GM21529 (cell line): ENCODE results near the gene ERG28.

Source experiments
- ATAC-seq: cut with Tn5 transposase; IDR thresholded peaks from one replicate; pipeline ENCODE4 v1.9.1; 2021; ENCODE audit not compliant: unreplicated experiment

Gene ERG28

DNA sequence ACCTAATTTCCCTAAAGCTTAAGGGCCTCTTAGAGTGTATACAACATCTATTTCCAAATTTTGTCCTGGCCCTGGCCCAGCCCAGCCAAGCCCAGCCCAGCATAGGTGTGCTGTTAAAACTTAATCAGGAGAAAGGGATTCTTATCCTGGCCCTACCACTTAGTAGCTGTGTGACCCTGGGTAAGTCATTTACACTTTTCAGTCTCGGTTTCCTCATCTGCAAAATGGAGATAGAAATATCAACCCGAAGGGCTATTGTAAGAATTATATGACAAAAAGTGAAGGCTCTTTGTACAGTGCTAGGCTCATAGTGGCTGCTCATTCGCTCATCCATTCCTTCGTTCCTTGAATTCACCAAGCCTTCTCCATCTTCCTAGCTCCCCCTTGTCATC, 442 bp downstream of the ERG28 start:
- ATAC-seq, result no peak

DNA sequence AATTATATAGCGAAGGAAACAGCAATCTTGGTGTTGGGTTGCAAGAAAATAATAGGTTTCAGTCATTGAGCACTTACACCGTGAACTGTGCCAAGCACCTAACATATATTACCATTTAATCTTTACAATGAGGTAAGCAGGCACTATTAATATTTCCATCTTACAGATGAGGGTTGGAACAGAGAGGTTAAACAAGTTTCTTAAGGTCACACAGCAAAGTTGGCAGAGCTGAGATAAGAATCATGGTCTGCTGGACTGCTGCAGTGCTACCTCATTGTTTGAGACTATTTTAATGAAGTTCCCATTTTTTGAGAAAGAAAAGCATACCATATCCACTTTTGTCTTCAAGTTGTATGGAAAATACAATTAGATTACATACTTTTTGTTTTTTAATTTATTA, 1.7 kb downstream of the ERG28 start:
- ATAC-seq, result no peak

DNA sequence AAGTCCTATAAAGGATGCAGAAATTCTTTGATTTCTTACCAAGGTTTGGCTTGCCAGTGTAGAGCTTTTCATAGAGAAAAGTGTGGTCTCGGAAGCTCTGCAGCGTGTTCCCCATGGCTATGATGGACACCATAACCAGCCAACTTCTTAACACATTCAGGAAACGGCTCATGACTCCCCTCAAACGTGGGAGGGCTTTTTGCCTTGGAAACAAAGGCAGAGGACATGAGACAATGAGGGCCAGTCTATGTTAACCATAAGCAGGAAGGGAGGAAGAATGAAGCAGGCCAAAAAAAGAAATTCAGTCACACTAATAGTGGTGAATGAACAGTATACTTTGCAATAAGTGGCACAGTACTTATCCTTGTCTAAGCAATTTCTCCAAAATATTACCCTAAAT, 3.3 kb downstream of the ERG28 start:
- no peak for ATAC-seq

DNA sequence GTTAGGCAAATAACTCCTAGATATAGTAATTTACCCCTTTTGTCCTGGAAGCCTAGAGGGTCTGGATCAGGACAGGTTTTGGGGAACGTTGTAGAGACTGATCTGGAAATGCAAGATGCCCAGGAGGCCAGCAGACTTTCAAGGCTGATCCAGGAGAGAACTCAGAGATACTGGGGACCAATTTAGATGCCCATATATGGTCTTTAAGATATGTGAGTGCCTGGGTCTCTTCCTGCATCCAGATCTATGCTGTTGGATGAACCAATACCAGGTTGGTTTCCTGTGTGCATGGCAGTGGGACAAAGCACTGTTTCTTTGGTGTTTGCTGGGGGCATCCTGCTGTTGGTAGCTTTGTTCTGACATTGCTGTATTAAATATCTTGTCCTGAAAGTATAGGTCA, 5.4 kb downstream of the ERG28 start:
- ATAC-seq, result no peak

DNA sequence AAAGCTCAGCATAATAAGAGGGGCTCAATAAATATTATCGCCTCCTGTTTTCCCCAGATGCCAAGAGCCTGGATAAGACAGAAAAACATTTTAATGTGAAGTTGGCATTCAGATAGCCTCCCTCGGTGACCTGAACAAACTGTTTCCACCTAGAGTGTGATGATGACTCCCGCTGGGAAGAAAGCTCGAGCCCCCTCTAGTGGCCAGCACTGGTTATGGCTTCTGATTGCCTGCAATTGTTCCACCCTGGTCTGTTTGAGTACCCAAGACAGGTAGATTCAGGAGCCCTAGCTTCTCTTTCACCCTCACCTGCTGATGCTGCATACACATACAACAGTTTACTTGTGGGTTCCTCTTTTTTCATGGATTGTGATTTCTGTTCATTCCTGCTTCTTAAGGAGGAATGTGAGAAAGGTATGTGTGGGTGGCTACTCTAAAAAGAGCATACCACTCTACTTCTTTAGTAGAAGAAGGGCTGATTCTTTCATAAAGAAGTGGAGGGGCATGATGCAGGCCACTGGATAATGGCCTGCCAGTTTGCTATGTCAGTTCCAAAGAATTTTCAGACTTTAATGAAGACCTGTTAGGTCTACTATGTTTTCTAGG, 6.4 kb downstream of the ERG28 start:
- peak; percentile 64 for ATAC-seq

DNA sequence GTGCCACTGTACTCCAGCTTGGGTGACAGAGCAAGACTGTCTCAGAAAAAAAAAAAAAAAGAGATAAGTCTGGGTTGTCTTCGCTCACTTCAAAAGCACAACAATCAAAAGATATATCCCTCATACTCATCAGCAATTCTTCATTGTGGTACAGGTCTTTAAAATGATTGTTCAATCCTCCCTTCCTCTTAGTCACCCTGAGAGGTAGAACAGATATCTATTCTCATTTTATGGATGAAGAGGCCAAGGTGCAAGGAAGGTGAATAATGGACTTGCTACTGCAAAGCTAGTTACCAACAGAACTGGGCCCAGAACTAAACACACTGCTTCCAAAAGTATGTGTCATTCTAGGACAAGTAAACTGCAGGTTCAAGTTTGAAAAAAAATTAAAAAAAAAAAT, 7.1 kb downstream of the ERG28 start:
- no peak for ATAC-seq

DNA sequence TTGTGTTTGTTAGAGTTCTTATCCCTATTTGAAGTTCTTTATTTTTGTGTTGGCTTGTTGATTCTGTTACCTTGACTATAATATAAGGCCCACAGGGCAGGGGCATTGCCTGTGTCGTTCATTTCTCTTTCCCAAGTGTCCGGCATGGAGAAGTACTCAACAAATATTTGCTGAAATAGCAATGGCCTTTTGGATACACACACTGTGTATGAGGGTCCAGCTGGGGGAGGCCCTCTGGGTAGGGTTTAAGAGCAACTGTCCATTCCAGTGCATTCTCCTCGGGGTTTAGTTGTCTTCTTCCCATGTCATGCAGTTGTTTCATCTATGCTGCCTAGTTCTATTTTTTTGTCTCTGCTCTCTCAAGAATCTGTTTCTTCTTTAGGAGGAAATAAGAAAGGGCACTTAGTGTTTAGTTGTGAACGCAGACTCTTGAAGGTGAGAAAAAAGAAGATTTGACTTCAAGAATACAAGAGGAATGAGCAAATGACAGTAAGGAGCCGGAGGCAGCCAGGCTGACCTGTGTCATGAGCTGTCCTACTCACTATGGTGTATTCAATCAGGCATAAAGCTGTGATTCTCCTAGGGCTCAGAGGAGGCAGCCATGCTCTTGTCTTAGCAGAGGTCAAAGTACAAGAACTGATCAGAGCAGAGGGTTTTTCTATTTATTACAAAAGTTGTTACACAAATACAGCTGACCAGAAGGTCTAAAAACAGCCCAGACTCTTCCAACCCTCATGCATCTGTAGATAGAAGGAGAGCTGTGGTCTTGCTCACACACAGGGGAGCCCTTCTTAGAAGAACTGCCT, 10.2 kb downstream of the ERG28 start:
- ATAC-seq, result no peak

DNA sequence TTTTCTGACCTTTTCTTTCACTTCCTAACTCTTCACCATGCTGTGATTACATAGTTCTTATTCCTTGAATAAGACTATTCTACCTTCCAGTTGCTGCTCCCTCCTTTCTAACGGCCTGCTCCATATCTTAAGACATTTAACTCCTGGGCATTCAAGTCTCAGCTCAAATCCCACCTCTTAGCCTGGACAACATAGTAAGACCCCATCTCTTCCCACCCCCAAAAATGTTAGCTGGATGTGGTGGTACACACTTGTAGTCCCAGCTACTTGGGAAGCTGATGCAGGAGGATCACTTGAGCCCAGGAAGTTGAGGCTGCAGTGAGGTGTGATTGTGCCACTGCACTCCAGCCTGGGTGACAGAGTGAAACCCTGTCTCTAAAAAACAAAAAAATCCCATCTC, 10.9 kb downstream of the ERG28 start:
- ATAC-seq, result no peak

DNA sequence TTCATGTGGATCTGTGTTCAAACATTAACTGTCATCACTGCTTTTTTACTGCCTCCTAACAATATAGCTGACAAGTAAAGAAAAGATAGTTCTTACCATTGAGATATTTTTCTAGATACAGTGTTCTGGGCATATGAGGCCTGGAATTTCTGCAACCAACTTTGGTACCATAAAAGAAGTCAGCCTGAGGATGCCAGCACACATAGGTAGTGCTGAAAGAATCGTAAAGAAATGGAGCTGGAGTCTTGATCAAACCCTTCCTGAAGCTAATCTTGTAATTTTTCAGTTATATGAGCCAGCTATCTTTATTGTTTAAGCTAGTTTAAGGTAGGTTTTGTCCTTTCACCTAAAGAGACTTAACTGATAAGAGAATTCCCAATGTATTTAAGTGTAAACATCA, 11.3 kb downstream of the ERG28 start:
- ATAC-seq, result no peak

DNA sequence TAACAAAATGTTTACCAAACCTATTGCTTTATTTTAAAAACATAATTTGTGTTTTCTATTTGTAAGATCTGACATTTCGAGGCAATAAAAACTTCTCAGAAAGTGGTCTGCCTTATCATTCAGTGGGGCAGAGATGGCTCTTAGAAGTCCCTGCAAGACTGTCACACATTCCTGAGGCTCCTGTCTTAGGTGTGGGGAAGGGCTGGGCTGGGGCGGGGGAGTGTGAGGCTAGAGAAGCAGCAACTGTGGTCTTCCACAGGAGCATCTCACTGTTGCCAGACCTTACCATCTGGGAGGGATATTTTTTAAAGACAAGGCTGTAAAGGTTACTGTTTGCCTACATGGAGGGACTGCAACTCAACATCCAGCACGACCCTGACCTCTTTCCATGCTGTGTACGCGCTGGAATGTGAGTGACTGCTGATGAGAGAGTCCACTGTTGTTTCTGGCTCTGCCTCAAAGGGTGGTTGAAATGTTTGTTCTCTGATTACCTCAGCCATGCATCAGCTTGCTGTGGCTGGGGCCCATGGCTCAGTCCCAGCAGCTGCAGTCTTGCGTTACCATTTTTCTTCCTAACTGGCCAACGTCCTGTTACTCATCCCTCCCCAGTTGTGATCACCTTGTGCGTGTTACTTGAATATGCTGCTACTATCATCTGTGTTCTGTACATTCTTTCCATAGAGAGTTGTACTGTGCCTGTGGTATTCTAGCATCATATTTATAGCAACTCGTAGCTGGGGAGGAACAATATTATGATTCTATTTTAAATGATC, 12.4 kb downstream of the ERG28 start:
- no peak for ATAC-seq

DNA sequence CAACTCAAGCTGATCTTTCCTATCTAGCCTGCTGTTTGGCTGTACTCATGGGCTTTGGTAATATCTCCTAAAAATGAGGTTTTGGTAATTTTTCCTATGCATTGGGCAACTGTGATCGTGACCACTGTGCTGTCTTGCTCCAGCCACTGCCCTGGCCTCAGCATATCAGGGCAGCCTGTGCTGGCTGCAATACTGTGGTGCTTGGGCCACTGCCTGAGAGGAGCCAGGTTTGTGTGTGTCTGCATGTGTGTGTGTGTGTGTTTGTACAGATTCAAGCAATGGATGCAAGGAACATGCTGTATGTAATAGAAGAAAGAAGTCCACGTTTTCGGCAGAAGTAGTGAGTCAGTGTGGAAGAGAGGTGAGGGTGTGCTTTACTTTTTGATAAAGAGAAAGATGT, 13.0 kb downstream of the ERG28 start:
- no peak for ATAC-seq

DNA sequence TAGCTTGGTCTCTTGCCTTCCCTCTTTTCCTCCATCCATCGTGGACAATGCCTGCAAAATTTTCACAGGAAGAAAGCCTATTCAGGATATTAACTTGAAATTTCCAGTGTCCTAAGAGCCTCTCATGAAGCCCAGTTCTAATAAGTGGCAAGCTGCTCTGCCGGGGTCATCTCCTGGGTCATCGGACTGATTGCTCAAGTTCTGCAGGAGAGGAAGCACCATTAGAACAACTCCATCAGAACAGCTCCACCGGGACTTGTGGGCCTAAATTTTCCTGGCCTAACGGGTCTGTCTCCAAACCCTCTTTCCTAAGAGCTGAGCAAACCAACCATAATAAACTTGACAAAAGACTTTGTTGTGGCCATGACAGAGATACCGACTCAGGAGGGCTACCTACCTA, 13.9 kb downstream of the ERG28 start:
- no peak for ATAC-seq

DNA sequence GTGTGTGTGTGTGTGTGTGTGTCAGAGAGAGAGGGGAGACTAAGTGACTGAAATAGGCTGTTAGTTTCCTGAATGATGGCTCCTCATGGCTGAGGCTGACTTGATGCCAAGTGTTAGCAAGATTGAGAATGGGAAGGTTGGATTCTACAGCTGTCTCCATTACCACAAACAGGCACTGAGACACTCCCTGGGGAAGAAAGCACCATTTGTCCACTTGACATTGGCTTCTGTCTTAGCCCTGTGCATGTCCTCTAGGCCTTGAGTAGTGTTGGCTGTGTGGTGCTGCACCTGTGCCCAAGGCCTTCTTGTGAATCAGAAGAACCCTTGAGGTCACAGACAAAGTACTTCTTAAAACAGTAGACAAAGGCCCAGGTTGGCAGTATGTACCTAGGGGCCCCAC, 15.6 kb downstream of the ERG28 start:
- ATAC-seq, result no peak

DNA sequence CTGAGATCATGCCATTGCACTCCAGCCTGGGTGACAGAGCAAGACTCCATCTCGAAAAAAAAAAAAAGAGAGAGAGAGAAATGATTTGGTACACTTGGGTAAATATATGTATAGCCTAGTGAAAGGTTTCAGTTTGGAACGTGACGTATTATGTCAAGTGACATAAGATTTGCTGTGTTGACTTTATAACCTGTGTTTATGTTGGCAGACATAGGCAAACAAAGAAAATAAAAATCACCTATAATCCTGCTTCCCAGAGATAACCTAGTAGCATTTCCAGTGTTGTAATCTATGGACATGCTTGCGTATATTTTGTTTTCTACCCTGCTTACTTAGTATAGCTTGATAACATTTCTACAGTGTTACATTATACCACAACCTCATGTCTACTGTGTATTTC, 16.7 kb downstream of the ERG28 start:
- no peak for ATAC-seq

DNA sequence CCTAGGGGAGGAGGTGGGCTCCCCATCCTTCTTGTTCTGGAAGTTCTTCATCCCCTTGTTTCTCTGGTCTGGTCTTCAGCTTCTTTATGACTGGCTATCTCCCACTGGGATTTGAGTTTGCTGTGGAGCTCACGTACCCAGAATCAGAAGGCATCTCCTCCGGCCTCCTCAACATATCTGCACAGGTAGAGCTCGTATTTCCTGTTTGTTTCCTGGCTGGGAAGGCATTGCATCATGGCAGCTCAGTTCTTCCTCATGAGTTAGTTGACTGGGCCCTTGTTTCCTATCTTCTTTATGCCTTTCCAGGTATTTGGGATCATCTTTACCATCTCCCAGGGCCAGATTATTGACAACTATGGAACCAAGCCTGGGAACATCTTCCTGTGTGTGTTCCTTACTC, 19.8 kb downstream of the ERG28 start:
- no peak for ATAC-seq

DNA sequence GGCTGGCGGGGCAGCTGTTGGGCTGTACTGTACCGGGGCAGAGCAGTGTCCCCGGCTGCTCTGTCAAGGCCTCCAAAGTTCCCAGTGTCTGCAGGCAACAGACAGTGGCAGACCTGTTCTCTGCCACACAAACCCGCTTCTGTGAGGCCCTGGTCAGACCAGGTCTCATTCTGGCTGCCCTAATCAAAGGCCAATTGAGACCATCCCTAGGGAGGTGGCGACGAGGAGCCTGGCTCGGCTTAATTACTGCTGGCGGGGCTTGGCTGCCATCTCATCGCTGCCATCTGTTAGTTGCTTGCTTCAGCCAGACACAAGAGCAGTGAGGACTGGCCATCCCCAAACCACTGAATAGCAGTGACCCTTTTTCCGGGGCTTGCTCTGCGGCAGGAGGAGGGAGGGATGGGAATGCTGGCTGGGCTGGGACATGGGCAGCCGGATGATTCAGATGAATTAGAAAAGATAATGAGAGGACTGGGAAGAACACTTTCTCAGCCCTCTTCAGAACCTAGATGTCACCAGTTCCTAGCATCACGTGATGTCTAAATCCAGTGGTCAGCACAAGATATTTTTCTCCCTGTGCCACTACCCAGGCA, 24.5 kb downstream of the ERG28 start:
- no peak for ATAC-seq

DNA sequence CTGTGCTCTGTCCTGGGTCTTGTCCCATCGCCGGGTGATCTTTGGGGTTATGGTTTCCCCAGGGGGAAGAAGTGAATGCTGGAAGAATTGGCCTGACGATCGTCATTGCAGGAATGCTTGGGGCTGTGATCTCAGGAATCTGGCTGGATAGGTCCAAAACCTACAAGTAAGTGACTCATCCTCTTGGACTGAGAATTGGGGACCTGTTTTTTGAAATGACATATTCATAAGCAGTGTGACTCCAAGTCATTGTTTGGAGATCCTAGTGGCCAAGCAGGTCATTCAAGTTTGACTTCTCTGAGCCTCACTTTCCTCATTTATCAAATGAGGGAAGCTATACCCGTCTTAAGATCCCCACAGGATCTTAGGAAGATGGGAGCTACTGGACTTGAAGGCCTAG, 25.8 kb downstream of the ERG28 start:
- no peak for ATAC-seq

DNA sequence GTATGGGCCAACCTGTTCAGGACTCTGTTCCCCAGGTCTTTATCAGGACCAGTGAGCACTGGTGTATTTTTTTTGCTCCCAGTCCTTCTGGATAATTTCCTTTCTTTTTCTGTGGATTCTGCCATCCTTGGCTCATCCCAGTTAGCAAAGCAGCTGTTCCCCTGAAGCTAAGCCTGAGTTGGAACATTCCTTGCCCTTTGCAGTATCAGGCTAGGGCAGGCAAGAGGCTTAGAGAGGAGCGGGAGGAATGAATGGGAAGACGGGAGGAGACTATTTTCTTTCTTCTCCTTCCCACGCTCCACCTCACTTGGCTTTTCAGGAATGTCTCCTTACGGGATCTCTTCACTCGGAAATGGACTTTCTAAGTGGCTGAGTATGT, 29.2 kb downstream of the ERG28 start:
- ATAC-seq, result no peak

DNA sequence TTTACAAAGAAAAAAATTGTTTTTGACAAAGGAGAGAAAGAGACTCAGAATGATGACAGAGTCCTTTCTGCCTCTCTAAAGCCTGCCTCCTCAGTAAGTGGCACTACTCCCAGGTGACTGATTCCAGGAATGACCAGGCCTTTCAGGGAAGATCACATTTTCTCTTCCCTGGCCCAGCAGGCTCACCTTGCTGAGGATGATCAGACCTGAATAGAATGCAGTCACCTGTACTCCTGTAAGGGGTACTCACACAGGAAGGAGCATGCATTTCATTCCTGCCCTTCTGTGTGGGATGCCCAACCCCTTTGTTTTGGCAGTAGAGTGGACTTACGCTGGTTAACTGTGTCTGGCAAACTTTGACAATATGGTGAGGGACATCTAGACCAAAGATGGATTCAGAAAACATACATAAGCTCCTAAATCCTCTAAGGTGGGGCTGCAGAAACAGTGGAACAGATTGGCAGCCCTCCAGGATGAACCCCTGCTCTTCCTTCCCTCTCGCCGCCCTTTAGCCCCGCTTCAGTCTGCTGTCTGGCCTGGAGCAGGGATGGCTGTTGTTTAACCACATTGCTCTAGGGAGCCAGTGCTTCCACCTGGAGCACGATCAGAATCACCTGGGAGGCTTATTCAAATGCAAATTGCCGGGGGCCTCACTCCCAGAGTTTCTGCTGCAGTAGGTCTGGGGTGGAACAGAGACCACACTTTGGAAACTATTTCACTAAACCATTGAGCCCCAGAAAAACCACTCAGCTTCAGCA, 29.8 kb downstream of the ERG28 start:
- ATAC-seq, result no peak

DNA sequence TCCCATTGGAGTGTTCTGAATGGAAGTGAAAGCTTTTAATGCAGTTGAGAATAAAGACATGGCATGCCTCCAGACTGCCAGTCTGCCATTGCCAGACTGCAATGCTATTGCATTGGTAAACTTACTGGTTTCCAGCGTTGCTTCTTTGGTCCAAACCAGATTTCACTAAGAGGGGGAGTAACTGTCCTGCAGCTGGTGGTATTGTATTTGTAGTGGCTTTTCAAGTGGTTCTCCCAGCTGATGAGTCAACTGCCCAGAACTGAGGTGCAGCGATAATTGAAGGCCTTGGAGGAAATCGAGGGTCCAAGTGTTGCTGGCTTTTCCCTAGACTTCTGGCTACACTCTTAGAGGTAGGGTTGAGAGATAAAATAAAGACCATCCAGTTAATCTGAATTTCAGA, 31.9 kb downstream of the ERG28 start:
- no peak for ATAC-seq

DNA sequence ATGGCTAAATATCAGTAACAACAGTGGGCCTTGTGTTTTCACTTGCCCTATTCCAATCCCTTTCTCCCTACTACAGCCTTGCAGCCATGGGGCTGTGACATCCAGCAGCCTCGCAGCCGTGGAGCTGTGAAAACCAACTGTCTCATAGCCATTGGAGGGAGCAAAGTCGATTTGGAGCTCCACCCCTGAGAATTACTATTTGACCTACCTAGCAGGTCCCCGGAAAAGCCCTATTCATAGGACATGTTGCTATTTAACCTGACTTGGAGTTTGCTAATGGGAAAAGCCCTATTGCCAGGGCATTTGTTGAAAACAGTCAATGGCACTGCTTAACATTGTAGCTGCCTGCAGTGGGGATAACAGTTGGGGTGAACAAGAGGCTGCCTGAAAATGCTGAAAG, 33.3 kb downstream of the ERG28 start:
- no peak for ATAC-seq
